Lung (tissue), 12 donors: ENCODE measurements around the gene MT1F. TPM values are rescaled to one million over a fixed set of nuclear protein-coding genes. Genes with fewer than 3 reads are reported as not detected.

Experiments used
- ATAC-seq: fragments of 200-7000 bp; cut with Tn5 transposase; one replicate; pipeline ENCODE4 v1.9.1; 2020; ENCODE audit warnings: moderate number of reproducible peaks; ENCODE audit not compliant: insufficient read depth, low FRiP score
- DNase-seq, 3 donors: peaks; one replicate each; pipeline ENCODE4 v3.0.0-alpha.2; 2013 to 2017
- H3K27ac ChIP-seq, 2 donors: one replicate each; pipeline ENCODE4 v1.5.1; 2013; ENCODE audit warnings: mild to moderate bottlenecking in 2 of 2, moderate library complexity in 2 of 2, control low read depth in 1 of 2, inconsistent platforms in 1 of 2, low read depth in 1 of 2, low read length in 1 of 2
- H3K27me3 ChIP-seq, 3 donors: one replicate each; pipeline ENCODE4 v1.5.1; 2013; ENCODE audit warnings: low read length in 2 of 3; ENCODE audit not compliant: control insufficient read depth in 3 of 3, insufficient read depth in 3 of 3
- H3K36me3 ChIP-seq, 4 donors: one replicate each; pipeline ENCODE4 v1.5.1; 2013; ENCODE audit warnings: low read length in 4 of 4, mild to moderate bottlenecking in 1 of 4, moderate library complexity in 1 of 4; ENCODE audit not compliant: control insufficient read depth in 4 of 4, insufficient read depth in 4 of 4
- H3K4me1 ChIP-seq, 5 donors: one replicate each; pipeline ENCODE4 v1.5.1; 2013; ENCODE audit warnings: low read length in 5 of 5, mild to moderate bottlenecking in 2 of 5, moderate library complexity in 1 of 5; ENCODE audit not compliant: control insufficient read depth in 5 of 5, insufficient read depth in 5 of 5
- H3K4me3 ChIP-seq: one replicate; pipeline ENCODE4 v1.5.1; 2013; ENCODE audit warnings: mild to moderate bottlenecking, control low read depth, moderate library complexity
- H3K9ac ChIP-seq, 2 donors: one replicate each; pipeline ENCODE4 v1.5.1; 2013; ENCODE audit warnings: low read length in 2 of 2, control low read depth in 1 of 2; ENCODE audit not compliant: insufficient read depth in 1 of 2
- H3K9me3 ChIP-seq, 4 donors: one replicate each; pipeline ENCODE4 v1.5.1; 2013; ENCODE audit warnings: low read length in 3 of 4, mild to moderate bottlenecking in 1 of 4, moderate library complexity in 1 of 4; ENCODE audit not compliant: control insufficient read depth in 4 of 4, insufficient read depth in 3 of 4
- CTCF ChIP-seq: IDR thresholded peaks from 2 replicates; pipeline ENCODE4 v1.5.1; 2012; ENCODE audit warnings: mild to moderate bottlenecking; ENCODE audit errors: control extremely low read depth, extremely low read depth
- WGBS, 2 donors: extraction: QIAGEN DNeasy Blood & Tissue Kit; methylation state at CpG; one replicate each; pipeline ENCODE4 v1.1.7; 2013; 5-methylcytosine and 5-hydroxymethylcytosine counted together
- polyA plus RNA-seq, 2 donors: library from polyadenylated mRNA; stranded (reverse); fragments of 200-250 nt; gene quantifications; one replicate each; pipeline ENCODE4 v1.2.1, GENCODE V29; 2013
- total RNA-seq, 2 donors: library from RNA; depleted of rRNA in 1 of 2; stranded (reverse); fragments of >200 nt in 1 of 2; gene quantifications; one replicate each; pipeline ENCODE4 v1.2.1, GENCODE V29; 2014 to 2021
- donor health status: control.
- donor health status: control.
- donor health status: Bipolar disorder and iron deficiency.
- donor health status: healthy.
- donor health status: DM: yes; HTN: yes; CAD: no.

Gene MT1F
- total and polyA plus RNA-seq, 4 donors = 3.6 to 42.0 (median 20.9) TPM

DNA sequence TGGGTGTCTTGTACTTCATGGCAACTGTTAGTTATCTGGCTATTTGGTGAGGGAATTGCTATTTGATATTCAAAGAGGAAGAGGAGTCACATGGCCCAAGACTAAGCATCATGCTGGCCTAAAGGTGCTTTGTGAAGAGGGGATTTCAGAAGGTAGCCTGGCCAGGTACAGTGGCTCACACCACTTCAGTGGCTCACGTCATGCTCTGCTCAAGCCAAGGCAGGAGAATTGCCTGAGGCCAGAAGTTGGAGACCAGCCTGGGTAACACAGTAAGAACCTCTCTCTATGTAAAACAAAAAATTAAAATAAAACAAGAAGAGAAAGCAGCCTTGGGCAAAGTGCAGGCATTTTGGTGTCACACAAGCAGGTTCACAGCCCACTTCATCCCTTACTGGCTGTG, 12.4 kb upstream of the MT1F start:
- Histone ChIP-seq H3K4me3 (no peak overlapping the region), H3K4me1 (peaks cover 0 to 6% (median 0%) of the 10 kb centered on the region in 5 donors), H3K27me3 (peaks cover 0 to 90% (median 88%) of the 10 kb centered on the region in 3 donors), H3K27ac (no peak overlapping the region), H3K9ac (no peak overlapping the region), H3K9me3 (no peaks in the 10 kb centered on the region), H3K36me3 (no peaks in the 10 kb centered on the region)
- ATAC-seq (no peak), DNase-seq (no peak)
- no peak for TF ChIP-seq CTCF
- WGBS, 2 donors = 84 to 97% methylated on average over 1 of the region's 1 CpG

- TF ChIP-seq CTCF = no peak
- Histone ChIP-seq H3K27me3 (peaks cover 0 to 85% (median 83%) of the 10 kb centered on the region in 3 donors), H3K36me3 (no peaks in the 10 kb centered on the region), H3K4me3 (no peak overlapping the region), H3K9me3 (no peaks in the 10 kb centered on the region), H3K27ac (no peak overlapping the region), H3K9ac (no peak overlapping the region), H3K4me1 (peaks cover 0 to 6% (median 0%) of the 10 kb centered on the region in 5 donors)
- DNase-seq (no peak), ATAC-seq (no peak)
- WGBS, 2 donors = 0% methylated on average over 1 of the region's 1 CpG
Measured at GRCh38 chr16:56645838-56646237, 11.9 kb upstream of the MT1F start.

- no peak overlapping the region for H3K9ac ChIP-seq
- H3K27me3 ChIP-seq = peaks cover 0 to 75% (median 70%) of the 10 kb centered on the region in 3 donors
Measured at GRCh38 chr16:56647641-56648431, 9.9 kb upstream of the MT1F start.

More at GRCh38 chr16:56647641-56648431, 9.9 kb upstream of the MT1F start:
- Histone ChIP-seq H3K4me1 (peaks cover 0 to 6% (median 0%) of the 10 kb centered on the region in 5 donors), H3K9me3 (no peaks in the 10 kb centered on the region), H3K4me3 (no peak overlapping the region), H3K36me3 (no peaks in the 10 kb centered on the region), H3K27ac (no peak overlapping the region)
- TF ChIP-seq CTCF = no peak
- 36 to 47% methylated on average over 30 to 33 of the region's 33 CpGs for WGBS, 2 donors
- DNase-seq = no peak
- ATAC-seq = no peak
